ENCODE results near the gene PKDREJ.

PKDREJ gene

GRCh38 chr22:46213052-46213451, 50.1 kb downstream of the PKDREJ start:
- H3K4ac ChIP-seq (ENCODE audit: low read depth in 1 of 2, low read length in 2 of 2): no peak overlapping the region
- no peak overlapping the region for H2BK120ac ChIP-seq (ENCODE audit: low read depth, low read length)
- no peak overlapping the region for H3K18ac ChIP-seq (ENCODE audit: low read depth in 1 of 2, low read length in 2 of 2)
- H2BK12ac ChIP-seq (ENCODE audit: low read length in 2 of 2): no peak overlapping the region
- WGBS: 96% methylated on average over 4 of the region's 4 CpGs
- H3K9me3 ChIP-seq (ENCODE audit: control insufficient read depth, low read length): peaks cover 29% of the 10 kb centered on the region
- no peak overlapping the region for H3K4me3 ChIP-seq (ENCODE audit: insufficient read depth in 1 of 2, low read depth in 1 of 2, low read length in 2 of 2)
- H2BK5ac ChIP-seq (ENCODE audit: low read depth, low read length, poor library complexity, severe bottlenecking): no peak overlapping the region
- no peak overlapping the region for H3K9ac ChIP-seq (ENCODE audit: low read length)
- H3K4me1 ChIP-seq (ENCODE audit: control insufficient read depth, insufficient read depth, low read depth, low read length): no peaks in the 10 kb centered on the region
- no peaks in the 10 kb centered on the region for H3K27me3 ChIP-seq (ENCODE audit: control insufficient read depth in 1 of 2, insufficient read depth in 1 of 2, low read length in 2 of 2)
- no peak overlapping the region for H3K14ac ChIP-seq (ENCODE audit: low read length in 2 of 2)
- no peak overlapping the region for H2AK5ac ChIP-seq (ENCODE audit: low read length, severe bottlenecking)
- H4K8ac ChIP-seq (ENCODE audit: low read length): no peak overlapping the region
- no peak for DNase-seq
- H2AFZ ChIP-seq (ENCODE audit: low read depth, low read length): no peak overlapping the region
- H3K4me2 ChIP-seq (ENCODE audit: low read length, poor library complexity, severe bottlenecking): no peak overlapping the region
- no peaks in the 10 kb centered on the region for H3K79me1 ChIP-seq (replicated peaks; ENCODE audit: low read length, poor library complexity, severe bottlenecking)
- no peak overlapping the region for H4K91ac ChIP-seq (ENCODE audit: low read length)
- no peak overlapping the region for H3K23ac ChIP-seq (ENCODE audit: low read length in 2 of 2)
- H3K27ac ChIP-seq (ENCODE audit: low read length, poor library complexity, severe bottlenecking): no peak overlapping the region
- no peak overlapping the region for H2BK15ac ChIP-seq (ENCODE audit: low read depth, poor library complexity, severe bottlenecking)
- peaks cover 31 to 75% of the 10 kb centered on the region in 2 experiments for H3K36me3 ChIP-seq (ENCODE audit: control insufficient read depth in 1 of 2, insufficient read depth in 2 of 2, low read depth in 1 of 2, low read length in 2 of 2)

GRCh38 chr22:46212195-46212594, 50.9 kb downstream of the PKDREJ start:
- H4K91ac ChIP-seq (ENCODE audit: low read length): no peak overlapping the region
- no peak for DNase-seq
- H3K9ac ChIP-seq (ENCODE audit: low read length): no peak overlapping the region
- no peaks in the 10 kb centered on the region for H3K27me3 ChIP-seq (ENCODE audit: control insufficient read depth in 1 of 2, insufficient read depth in 1 of 2, low read length in 2 of 2)
- H3K36me3 ChIP-seq (ENCODE audit: control insufficient read depth in 1 of 2, insufficient read depth in 2 of 2, low read depth in 1 of 2, low read length in 2 of 2): peaks cover 31 to 73% of the 10 kb centered on the region in 2 experiments
- H3K9me3 ChIP-seq (ENCODE audit: control insufficient read depth, low read length): peaks cover 29% of the 10 kb centered on the region
- no peak overlapping the region for H3K14ac ChIP-seq (ENCODE audit: low read length in 2 of 2)
- no peak overlapping the region for H3K27ac ChIP-seq (ENCODE audit: low read length, poor library complexity, severe bottlenecking)
- no peak overlapping the region for H2BK15ac ChIP-seq (ENCODE audit: low read depth, poor library complexity, severe bottlenecking)
- no peak overlapping the region for H3K4me2 ChIP-seq (ENCODE audit: low read length, poor library complexity, severe bottlenecking)
- H3K23ac ChIP-seq (ENCODE audit: low read length in 2 of 2): no peak overlapping the region
- H4K8ac ChIP-seq (ENCODE audit: low read length): no peak overlapping the region
- no peak overlapping the region for H3K4me3 ChIP-seq (ENCODE audit: insufficient read depth in 1 of 2, low read depth in 1 of 2, low read length in 2 of 2)
- no peak overlapping the region for H2BK120ac ChIP-seq (ENCODE audit: low read depth, low read length)
- no peak overlapping the region for H2BK5ac ChIP-seq (ENCODE audit: low read depth, low read length, poor library complexity, severe bottlenecking)
- H3K4ac ChIP-seq (ENCODE audit: low read depth in 1 of 2, low read length in 2 of 2): no peak overlapping the region
- no peaks in the 10 kb centered on the region for H3K79me1 ChIP-seq (replicated peaks; ENCODE audit: low read length, poor library complexity, severe bottlenecking)
- 78% methylated on average over 4 of the region's 4 CpGs for WGBS
- no peak overlapping the region for H2AFZ ChIP-seq (ENCODE audit: low read depth, low read length)
- H2AK5ac ChIP-seq (ENCODE audit: low read length, severe bottlenecking): no peak overlapping the region
- no peak overlapping the region for H2BK12ac ChIP-seq (ENCODE audit: low read length in 2 of 2)
- H3K18ac ChIP-seq (ENCODE audit: low read depth in 1 of 2, low read length in 2 of 2): no peak overlapping the region
- no peaks in the 10 kb centered on the region for H3K4me1 ChIP-seq (ENCODE audit: control insufficient read depth, insufficient read depth, low read depth, low read length)

GRCh38 chr22:46209262-46209661, 53.9 kb downstream of the PKDREJ start:
- no peak for DNase-seq
- Histone ChIP-seq H2BK5ac (ENCODE audit: low read depth, low read length, poor library complexity, severe bottlenecking) (no peak overlapping the region), H3K9ac (ENCODE audit: low read length) (no peak overlapping the region)

More at GRCh38 chr22:46209262-46209661, 53.9 kb downstream of the PKDREJ start:
- H3K9me3 ChIP-seq (ENCODE audit: control insufficient read depth, low read length): peaks cover 29% of the 10 kb centered on the region
- H4K8ac ChIP-seq (ENCODE audit: low read length): no peak overlapping the region
- no CpG with 5 or more reads among the region's 1 CpG for WGBS
- H2BK120ac ChIP-seq (ENCODE audit: low read depth, low read length): no peak overlapping the region
- peaks cover 15 to 60% of the 10 kb centered on the region in 2 experiments for H3K36me3 ChIP-seq (ENCODE audit: control insufficient read depth in 1 of 2, insufficient read depth in 2 of 2, low read depth in 1 of 2, low read length in 2 of 2)
- no peak overlapping the region for H3K18ac ChIP-seq (ENCODE audit: low read depth in 1 of 2, low read length in 2 of 2)
- no peak overlapping the region for H3K4me2 ChIP-seq (ENCODE audit: low read length, poor library complexity, severe bottlenecking)
- H2BK12ac ChIP-seq (ENCODE audit: low read length in 2 of 2): no peak overlapping the region
- no peak overlapping the region for H2BK15ac ChIP-seq (ENCODE audit: low read depth, poor library complexity, severe bottlenecking)
- H2AFZ ChIP-seq (ENCODE audit: low read depth, low read length): no peak overlapping the region
- no peak overlapping the region for H3K4ac ChIP-seq (ENCODE audit: low read depth in 1 of 2, low read length in 2 of 2)
- H3K4me3 ChIP-seq (ENCODE audit: insufficient read depth in 1 of 2, low read depth in 1 of 2, low read length in 2 of 2): no peak overlapping the region
- no peak overlapping the region for H3K23ac ChIP-seq (ENCODE audit: low read length in 2 of 2)
- H3K14ac ChIP-seq (ENCODE audit: low read length in 2 of 2): no peak overlapping the region
- no peaks in the 10 kb centered on the region for H3K79me1 ChIP-seq (replicated peaks; ENCODE audit: low read length, poor library complexity, severe bottlenecking)
- no peak overlapping the region for H3K27ac ChIP-seq (ENCODE audit: low read length, poor library complexity, severe bottlenecking)
- no peaks in the 10 kb centered on the region for H3K27me3 ChIP-seq (ENCODE audit: control insufficient read depth in 1 of 2, insufficient read depth in 1 of 2, low read length in 2 of 2)
- H4K91ac ChIP-seq (ENCODE audit: low read length): no peak overlapping the region
- H3K4me1 ChIP-seq (ENCODE audit: control insufficient read depth, insufficient read depth, low read depth, low read length): no peaks in the 10 kb centered on the region
- H2AK5ac ChIP-seq (ENCODE audit: low read length, severe bottlenecking): no peak overlapping the region

Measured in mesenchymal stem cell (in vitro differentiated cells and primary cell).